AG04450 (cell line): ENCODE data around the gene PPFIA4. TPM values are rescaled to one million over a fixed set of nuclear protein-coding genes. Genes with fewer than 3 reads are reported as not detected.

Experiments used
- CTCF ChIA-PET: fragments of 300-600, 350-600 bp; formaldehyde crosslinking; extraction: SDS; loops from one replicate; lab custom pipeline; 2022; ENCODE audit warnings: antibody characterized with exemption, inconsistent platforms; lab: Charles Lee
- POLR2A ChIA-PET: fragments of 350-600 bp; formaldehyde crosslinking; extraction: SDS; loops from one replicate; lab custom pipeline; 2021; ENCODE audit warnings: antibody characterized with exemption, inconsistent platforms; lab: Yijun Ruan, JAX
- DNase-seq: peaks from one replicate; pipeline ENCODE4 v3.0.0-alpha.2; 2011; ENCODE audit warnings: low read depth, low spot score
- H3K27ac ChIP-seq: one replicate; pipeline ENCODE4 v1.5.1; 2012; ENCODE audit warnings: low read depth, low read length, control low read depth
- H3K27me3 ChIP-seq: one replicate; pipeline ENCODE4 v1.6.0; 2012; ENCODE audit warnings: low read length; ENCODE audit not compliant: control insufficient read depth, insufficient read depth
- H3K4me3 ChIP-seq: 2 replicates; pipeline ENCODE4 v1.5.1; 2011; ENCODE audit warnings: mild to moderate bottlenecking, low read depth, low read length, control low read depth
- H3K9me3 ChIP-seq: 2 replicates; pipeline ENCODE4 v1.5.1; 2012; ENCODE audit warnings: low read length; ENCODE audit not compliant: control insufficient read depth, insufficient read depth
- CTCF ChIP-seq: IDR thresholded peaks from 2 replicates; pipeline ENCODE4 v1.5.1; 2011; ENCODE audit warnings: low read depth, low read length, control low read depth, inconsistent platforms
- polyA plus RNA-seq: library from polyadenylated mRNA; depleted of rRNA; stranded (reverse); fragments of >200 nt; gene quantifications from 2 replicates; pipeline ENCODE4 v1.2.3, GENCODE V29; 2011

Gene PPFIA4
- polyA plus RNA-seq, 1 experiment, result 0.82 TPM

GRCh38 chr1:203038217-203038741, 12.0 kb downstream of the PPFIA4 start:
- H3K27me3 ChIP-seq, result peaks cover 4% of the 10 kb centered on the region
- peak overlapping the region; percentile 21 for H3K27ac ChIP-seq
- ChIA-PET CTCF (interaction anchor here (0.9 to 19.9 kb wide), 12 partner anchors 8 to 304 kb away, joined by 3 to 340 read pairs (median 8); partner anchors contain the start of gene PPFIA4), POLR2A (no interaction called here)
- H3K4me3 ChIP-seq, result no peak overlapping the region
- TF ChIP-seq CTCF, result 0 out of 2 replicates have a peak, but pooled peaks have one; percentile 1
- no peaks in the 10 kb centered on the region; the same call in 1 of the 2 replicates for H3K9me3 ChIP-seq
- DNase-seq, result peak; percentile 24

GRCh38 chr1:203038891-203039608, 12.8 kb downstream of the PPFIA4 start:
- Histone ChIP-seq H3K4me3 (no peak overlapping the region), H3K27me3 (peaks cover 4% of the 10 kb centered on the region), H3K27ac (no peak overlapping the region), H3K9me3 (no peaks in the 10 kb centered on the region; the same call in 1 of the 2 replicates)
- ChIA-PET CTCF (interaction anchor here (0.6 to 19.9 kb wide), 45 partner anchors 9 to 303 kb away, joined by 3 to 340 read pairs (median 5); partner anchors contain the start of genes ADORA1 and PPFIA4), POLR2A (interaction anchor here (0.9 kb wide), 2 partner anchors 16 to 179 kb away, joined by 4 read pairs; no protein-coding TSS in a partner anchor)
- DNase-seq, result peak; percentile 29
- peak; percentile 94 for TF ChIP-seq CTCF

GRCh38 chr1:203039609-203040512, 13.6 kb downstream of the PPFIA4 start:
- no peak overlapping the region for H3K27ac ChIP-seq
- H3K9me3 ChIP-seq, result no peaks in the 10 kb centered on the region; the same call in 1 of the 2 replicates
- POLR2A ChIA-PET, result interaction anchor here (0.8 to 0.9 kb wide), 3 partner anchors 16 to 178 kb away, joined by 3 to 4 read pairs (median 4); no protein-coding TSS in a partner anchor
- DNase-seq, result no peak
- peak; percentile 34 for TF ChIP-seq CTCF
- CTCF ChIA-PET, result interaction anchor here (0.6 to 19.9 kb wide), 44 partner anchors 9 to 303 kb away, joined by 3 to 340 read pairs (median 5); partner anchors contain the start of genes ADORA1, MYBPH and PPFIA4
- no peak overlapping the region for H3K4me3 ChIP-seq
- H3K27me3 ChIP-seq, result peaks cover 4% of the 10 kb centered on the region

- H3K27ac ChIP-seq, result no peak overlapping the region
- ChIA-PET CTCF (interaction anchor here (0.6 to 19.9 kb wide), 23 partner anchors 8 to 302 kb away, joined by 3 to 340 read pairs (median 7); partner anchors contain the start of genes ADORA1, MYBPH and PPFIA4), POLR2A (interaction anchor here (0.8 kb wide), 1 partner anchor 175 kb away, joined by 3 read pairs; no protein-coding TSS in a partner anchor)
- H3K9me3 ChIP-seq, result no peaks in the 10 kb centered on the region
- DNase-seq, result no peak
- peaks cover 2% of the 10 kb centered on the region for H3K27me3 ChIP-seq
- TF ChIP-seq CTCF, result no peak
- H3K4me3 ChIP-seq, result no peak overlapping the region
Measured at GRCh38 chr1:203040513-203041275, 14.4 kb downstream of the PPFIA4 start.
